ENCODE measurements around the gene SAMD11. TPM values are rescaled to one million over a fixed set of nuclear protein-coding genes. Genes with fewer than 3 reads are reported as not detected.

SAMD11 gene
- total RNA-seq, 4 donors from 2014 or later: 14.2 to 21.2 (median 17.4) TPM

- Histone ChIP-seq H3K27me3 (peaks cover 90% of the 10 kb centered on the region), H3K36me3 (no peaks in the 10 kb centered on the region), H3K9me3 (no peaks in the 10 kb centered on the region), H3K4me3 (no peak overlapping the region), H3K27ac (no peak overlapping the region), H3K4me1 (peaks cover 0 to 34% (median 13%) of the 10 kb centered on the region in 3 donors)
- no peak for ATAC-seq
- TF ChIP-seq CTCF (IDR thresholded peaks at IDR 0.05) (no peak), POLR2AphosphoS5 (IDR thresholded peaks at IDR 0.05) (no peak), EP300 (IDR thresholded peaks at IDR 0.05) (no peak), POLR2A (IDR thresholded peaks at IDR 0.05) (no peak)
- no CpG with 5 or more reads among the region's 31 CpGs for WGBS, 2 donors (ENCODE audit: low coverage in 1 of 2)
Observed at GRCh38 chr1:916173-917075, 7.3 kb upstream of the SAMD11 start.

GRCh38 chr1:917076-917459 is 6.7 kb upstream of the SAMD11 start:
- H3K27me3 ChIP-seq: peaks cover 92% of the 10 kb centered on the region
- H3K4me1 ChIP-seq: peaks cover 0 to 38% (median 15%) of the 10 kb centered on the region in 3 donors
- WGBS, 2 donors (ENCODE audit: low coverage in 1 of 2): 31 to 67% methylated on average over 4 to 7 of the region's 7 CpGs
- no peaks in the 10 kb centered on the region for H3K36me3 ChIP-seq
- no peak for ATAC-seq
- no peak overlapping the region for H3K27ac ChIP-seq
- no peak for TF ChIP-seq POLR2AphosphoS5 (IDR thresholded peaks at IDR 0.05)
- TF ChIP-seq EP300 (IDR thresholded peaks at IDR 0.05): no peak
- TF ChIP-seq CTCF (IDR thresholded peaks at IDR 0.05): no peak
- TF ChIP-seq POLR2A (IDR thresholded peaks at IDR 0.05): no peak
- no peak overlapping the region for H3K4me3 ChIP-seq
- H3K9me3 ChIP-seq: no peaks in the 10 kb centered on the region

- peaks cover 0 to 43% (median 15%) of the 10 kb centered on the region in 3 donors for H3K4me1 ChIP-seq
- no peak for ATAC-seq
- no peak overlapping the region for H3K4me3 ChIP-seq
- H3K36me3 ChIP-seq: no peaks in the 10 kb centered on the region
- no peaks in the 10 kb centered on the region for H3K9me3 ChIP-seq
- TF ChIP-seq EP300 (IDR thresholded peaks at IDR 0.05): no peak
- no peak overlapping the region for H3K27ac ChIP-seq
- H3K27me3 ChIP-seq: peaks cover 92% of the 10 kb centered on the region
- WGBS, 2 donors (ENCODE audit: low coverage in 1 of 2): 41 to 58% methylated on average over 5 to 8 of the region's 22 CpGs
Observed at GRCh38 chr1:917466-918091, 6.1 kb upstream of the SAMD11 start.

- TF ChIP-seq POLR2A (IDR thresholded peaks at IDR 0.05): no peak
- no peak for TF ChIP-seq EP300 (IDR thresholded peaks at IDR 0.05)
- no peak for TF ChIP-seq CTCF (IDR thresholded peaks at IDR 0.05)
- no peak for TF ChIP-seq POLR2AphosphoS5 (IDR thresholded peaks at IDR 0.05)
- no CpG with 5 or more reads among the region's 15 CpGs for WGBS, 2 donors (ENCODE audit: low coverage in 1 of 2)
- Histone ChIP-seq H3K27me3 (peaks cover 93% of the 10 kb centered on the region), H3K36me3 (no peaks in the 10 kb centered on the region), H3K9me3 (no peaks in the 10 kb centered on the region), H3K4me1 (peaks cover 0 to 51% (median 20%) of the 10 kb centered on the region in 3 donors), H3K4me3 (no peak overlapping the region), H3K27ac (no peak overlapping the region)
- no peak for ATAC-seq
Observed at GRCh38 chr1:918353-918752, 5.4 kb upstream of the SAMD11 start.

GRCh38 chr1:918843-919242 is 4.9 kb upstream of the SAMD11 start:
- peaks cover 0 to 55% (median 22%) of the 10 kb centered on the region in 3 donors for H3K4me1 ChIP-seq

More at GRCh38 chr1:918843-919242, 4.9 kb upstream of the SAMD11 start:
- Histone ChIP-seq H3K4me3 (no peak overlapping the region), H3K9me3 (no peaks in the 10 kb centered on the region), H3K36me3 (no peaks in the 10 kb centered on the region), H3K27ac (no peak overlapping the region), H3K27me3 (peaks cover 92% of the 10 kb centered on the region)
- 70 to 100% methylated on average over 1 to 4 of the region's 6 CpGs for WGBS, 2 donors (ENCODE audit: low coverage in 1 of 2)
- no peak for ATAC-seq
- TF ChIP-seq POLR2A (IDR thresholded peaks at IDR 0.05) (no peak), CTCF (IDR thresholded peaks at IDR 0.05) (no peak), EP300 (IDR thresholded peaks at IDR 0.05) (no peak), POLR2AphosphoS5 (IDR thresholded peaks at IDR 0.05) (no peak)

Measured in gastroesophageal sphincter (tissue), 4 donors.